H1 (cell line): ENCODE data around the gene CFAP61. TPM values are rescaled to one million over a fixed set of nuclear protein-coding genes. Genes with fewer than 3 reads are reported as not detected.

Experiments
- CTCF ChIA-PET: fragments of 300-600 bp; sonication (Branson Sonifier 250); formaldehyde crosslinking; loops from one replicate; lab custom pipeline; 2021; ENCODE audit not compliant: partially characterized antibody; lab: Charles Lee
- POLR2A ChIA-PET: fragments of 300-600 bp; sonication (Branson Sonifier 250); formaldehyde crosslinking; loops from one replicate; lab custom pipeline; 2021; ENCODE audit warnings: inconsistent platforms; ENCODE audit not compliant: partially characterized antibody; lab: Charles Lee
- DNase-seq, 2 experiments: peaks; one replicate each; pipeline versions ENCODE4 v3.0.0 to v3.0.0-alpha.2; 2010 to 2022; ENCODE audit warnings: low spot score in 2 of 2, low read depth in 1 of 2, mixed read lengths in 1 of 2
- FAIRE-seq: peaks from 2 replicates; lab custom pipeline; 2011; peaks lifted over from hg19 to GRCh38; lab: Jason Lieb, UNC
- H2AFZ ChIP-seq: 2 replicates; pipeline ENCODE4 v1.8.1; 2012; ENCODE audit warnings: low read length, inconsistent platforms
- H2AK5ac ChIP-seq: 2 replicates; pipeline ENCODE4 v1.6.1; 2013; ENCODE audit warnings: low read depth, low read length
- H2BK120ac ChIP-seq: replicated peaks from 2 replicates; pipeline ENCODE3; 2013; ENCODE audit warnings: low read depth, low read length, inconsistent platforms
- H2BK12ac ChIP-seq: 2 replicates; pipeline ENCODE4 v1.6.1; 2013; ENCODE audit warnings: low read depth, low read length
- H2BK15ac ChIP-seq: 2 replicates; pipeline ENCODE4 v1.6.1; 2013; ENCODE audit warnings: low read length
- H2BK20ac ChIP-seq: 2 replicates; pipeline ENCODE4 v1.6.1; 2013; ENCODE audit warnings: low read length
- H2BK5ac ChIP-seq: 2 replicates; pipeline ENCODE4 v1.6.1; 2013; ENCODE audit warnings: low read depth, low read length
- H3K14ac ChIP-seq: 2 replicates; pipeline ENCODE4 v1.6.1; 2013; ENCODE audit warnings: inconsistent platforms; ENCODE audit not compliant: insufficient read length
- H3K18ac ChIP-seq: 2 replicates; pipeline ENCODE4 v1.6.1; 2013; ENCODE audit warnings: low read length; ENCODE audit errors: extremely low read depth
- H3K23ac ChIP-seq: 2 replicates; pipeline ENCODE4 v1.6.1; 2013; ENCODE audit warnings: inconsistent platforms; ENCODE audit not compliant: insufficient read length
- H3K23me2 ChIP-seq: 2 replicates; pipeline ENCODE4 v1.6.1; 2013; ENCODE audit warnings: low read depth, low read length
- H3K27ac ChIP-seq: 2 replicates; pipeline ENCODE4 v1.6.1; 2011; ENCODE audit warnings: low read depth, low read length, inconsistent platforms
- H3K27me3 ChIP-seq, 4 experiments: replicated peaks in 1 of 4; 1 replicate in 1 of 4; 2 replicates in 3 of 4; pipeline versions ENCODE4 v1.6.1 to v1.8.1; 2011 to 2013; ENCODE audit warnings: low read length in 3 of 4, mild to moderate bottlenecking in 3 of 4, inconsistent platforms in 2 of 4, mixed read lengths in 2 of 4, moderate library complexity in 1 of 4; ENCODE audit not compliant: control insufficient read depth in 3 of 4, insufficient read depth in 3 of 4; ENCODE audit errors: extremely low read depth in 1 of 4
- H3K36me3 ChIP-seq, 4 experiments: 2 replicates each; pipeline versions ENCODE4 v1.6.1 to v1.8.1; 2011 to 2013; ENCODE audit warnings: mild to moderate bottlenecking in 4 of 4, low read length in 3 of 4, moderate library complexity in 2 of 4, control low read depth in 1 of 4, inconsistent platforms in 1 of 4; ENCODE audit not compliant: insufficient read depth in 4 of 4, control insufficient read depth in 2 of 4
- H3K4ac ChIP-seq: replicated peaks from 2 replicates; pipeline ENCODE3; 2013; ENCODE audit warnings: low read length, low read depth, mixed read lengths, inconsistent platforms; ENCODE audit not compliant: insufficient read length
- H3K4me1 ChIP-seq, 4 experiments: replicated peaks in 1 of 4; 1 replicate in 1 of 4; 2 replicates in 3 of 4; pipeline versions ENCODE4 v1.6.1 to v1.8.1; 2011 to 2013; ENCODE audit warnings: low read length in 3 of 4, inconsistent platforms in 2 of 4, mixed read lengths in 1 of 4; ENCODE audit not compliant: insufficient read depth in 4 of 4, control insufficient read depth in 3 of 4
- H3K4me2 ChIP-seq, 2 experiments: 2 replicates each; pipeline versions ENCODE4 v1.6.1 to v1.8.1; 2011 to 2013; ENCODE audit warnings: low read depth in 2 of 2, low read length in 2 of 2, control low read depth in 1 of 2, inconsistent platforms in 1 of 2, mild to moderate bottlenecking in 1 of 2; ENCODE audit not compliant: insufficient read depth in 1 of 2
- H3K4me3 ChIP-seq, 4 experiments: fragments of 200-600, 300-600 bp in 1 of 4; sonication (generic), shearing (Covaris generic), sonication (Bioruptor Twin) in 1 of 4; 2 replicates each; pipeline versions ENCODE4 v1.5.1 to v1.8.1; 2011 to 2016; ENCODE audit warnings: low read length in 4 of 4, low read depth in 3 of 4, control low read depth in 2 of 4, inconsistent platforms in 2 of 4, mild to moderate bottlenecking in 2 of 4, mixed read lengths in 1 of 4, moderate library complexity in 1 of 4; ENCODE audit not compliant: insufficient read depth in 2 of 4; ENCODE audit errors: extremely low read depth in 1 of 4
- H3K56ac ChIP-seq: replicated peaks from 2 replicates; pipeline ENCODE3; 2013; ENCODE audit warnings: low read depth, mild to moderate bottlenecking, mixed read lengths, low read length, inconsistent platforms; ENCODE audit not compliant: insufficient read length
- H3K79me1 ChIP-seq: 2 replicates; pipeline ENCODE4 v1.6.1; 2013; ENCODE audit warnings: low read depth, low read length, control low read depth
- H3K79me2 ChIP-seq, 2 experiments: 2 replicates each; pipeline versions ENCODE4 v1.6.1 to v1.8.1; 2012 to 2013; ENCODE audit warnings: low read length in 2 of 2, mild to moderate bottlenecking in 2 of 2, inconsistent platforms in 1 of 2; ENCODE audit not compliant: insufficient read depth in 2 of 2, control insufficient read depth in 1 of 2
- H3K9ac ChIP-seq, 4 experiments: replicated peaks in 1 of 4; 1 replicate in 1 of 4; 2 replicates in 3 of 4; pipeline versions ENCODE4 v1.6.1 to v1.8.1; 2011 to 2013; ENCODE audit warnings: low read depth in 3 of 4, low read length in 3 of 4, control low read depth in 2 of 4, mild to moderate bottlenecking in 2 of 4, moderate library complexity in 2 of 4, inconsistent platforms in 1 of 4; ENCODE audit errors: extremely low read depth in 1 of 4
- H3K9me3 ChIP-seq, 2 experiments: 2 replicates each; pipeline versions ENCODE4 v1.6.1 to v1.8.1; 2012 to 2013; ENCODE audit warnings: mild to moderate bottlenecking in 2 of 2, moderate library complexity in 2 of 2, control low read depth in 1 of 2, inconsistent platforms in 1 of 2, low read depth in 1 of 2, low read length in 1 of 2, mixed read lengths in 1 of 2; ENCODE audit not compliant: insufficient read depth in 2 of 2
- H4K20me1 ChIP-seq, 2 experiments: replicated peaks in 1 of 2; 2 replicates each; pipeline versions ENCODE3 to v1.8.1; 2011 to 2013; ENCODE audit warnings: inconsistent platforms in 2 of 2, low read length in 2 of 2, mild to moderate bottlenecking in 1 of 2; ENCODE audit not compliant: insufficient read depth in 2 of 2, control insufficient read depth in 1 of 2
- H4K5ac ChIP-seq: 2 replicates; pipeline ENCODE4 v1.6.1; 2013; ENCODE audit warnings: low read length, low read depth, mixed read lengths, inconsistent platforms; ENCODE audit not compliant: insufficient read length
- H4K8ac ChIP-seq: 2 replicates; pipeline ENCODE4 v1.8.0; 2013; ENCODE audit warnings: mild to moderate bottlenecking, moderate library complexity, low read length, inconsistent platforms; ENCODE audit not compliant: insufficient read depth; ENCODE audit errors: extremely low read depth
- H4K91ac ChIP-seq: replicated peaks from 2 replicates; pipeline ENCODE3; 2013; ENCODE audit warnings: low read length, mixed read lengths, inconsistent platforms; ENCODE audit not compliant: insufficient read length
- BRCA1 ChIP-seq: IDR thresholded peaks from 2 replicates; pipeline ENCODE4 v1.6.1; 2012; ENCODE audit warnings: low read depth, low read length, improper control_type of control experiment
- TAF1 ChIP-seq: IDR thresholded peaks from 2 replicates; pipeline ENCODE4 v1.6.1; 2011; ENCODE audit warnings: mild to moderate bottlenecking, low read depth, low read length
- WGBS, 2 experiments: shearing (Covaris generic) in 1 of 2; methylation state at CpG; one replicate each; pipeline versions ENCODE4 v1.1.6 to v1.1.7; 2013 to 2015; ENCODE audit warnings: low lambda C conversion rate in 2 of 2, mixed read lengths in 2 of 2, inconsistent platforms in 1 of 2, low coverage in 1 of 2, missing lambda C conversion rate in 1 of 2; ENCODE audit not compliant: insufficient replicate concordance in 2 of 2, insufficient coverage in 1 of 2, insufficient read length in 1 of 2; ENCODE audit errors: extremely low coverage in 1 of 2, missing lambda C conversion rate in 1 of 2; 5-methylcytosine and 5-hydroxymethylcytosine counted together
- polyA plus RNA-seq, 7 experiments: library from polyadenylated mRNA; depleted of rRNA in 3 of 7; stranded (reverse) in 5 of 7; unstranded in 2 of 7; fragments of >200 nt in 5 of 7; fragments of 200-250 nt in 2 of 7; gene quantifications; 1 replicate in 5 of 7; 2 replicates in 1 of 7; 4 replicates in 1 of 7; pipeline versions ENCODE4 v1.2.1 to v1.2.3, GENCODE V29; 2011 to 2013; ENCODE audit warnings: missing spikeins in 2 of 7, mixed read lengths in 2 of 7
- total RNA-seq: library from RNA; stranded (reverse); fragmentation: NEBNext Ultra II Directional; extraction: Animal tissue kit (Norgen Biotek cat#: 25700); gene quantifications from 2 replicates; pipeline ENCODE4 v1.2.1, GENCODE V29; 2021

Gene CFAP61
- total and polyA plus RNA-seq, 2 of the 8 experiments (the other 6 are each of a cell fraction or from before 2014, with no cell fraction given) = 0.29 to 0.61 TPM

DNA sequence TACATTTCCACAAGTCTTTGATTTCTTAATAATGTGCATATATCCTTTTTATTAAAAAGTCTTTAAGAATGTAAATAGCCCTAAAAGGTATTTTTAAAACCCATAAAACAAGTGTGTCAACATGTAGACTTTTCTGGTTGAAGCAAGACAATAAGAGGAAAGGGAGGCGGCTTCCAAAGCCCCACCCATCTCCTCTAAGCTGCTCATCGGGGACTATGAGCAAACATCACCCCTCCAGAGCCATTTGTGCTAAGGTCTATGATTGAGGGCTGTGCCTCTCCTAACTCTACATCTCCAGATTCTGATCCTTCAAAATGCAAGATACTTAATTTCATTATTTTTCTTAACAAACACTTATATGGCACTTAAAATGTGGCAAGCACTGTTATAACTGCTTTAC, 37.7 kb upstream of the CFAP61 start:
- H3K4me3 ChIP-seq = no peak overlapping the region
- 81% methylated on average over 2 of the region's 2 CpGs; no CpG with 5 or more reads in 1 of the 2 experiments for WGBS, 2 experiments

More for the DNA sequence above, 37.7 kb upstream of the CFAP61 start:
- Histone ChIP-seq H2BK5ac (no peak overlapping the region), H3K9ac (no peak overlapping the region), H2BK20ac (no peak overlapping the region), H4K91ac (no peak overlapping the region), H2AFZ (no peak overlapping the region), H3K18ac (no peak overlapping the region), H2AK5ac (no peak overlapping the region), H3K27me3 (no peaks in the 10 kb centered on the region), H4K5ac (no peak overlapping the region), H2BK120ac (no peak overlapping the region), H3K56ac (no peak overlapping the region), H4K20me1 (peaks cover 0 to 3% of the 10 kb centered on the region in 2 experiments), H3K36me3 (no peaks in the 10 kb centered on the region), H3K4me2 (no peak overlapping the region), H3K23ac (no peak overlapping the region), H3K23me2 (no peaks in the 10 kb centered on the region; the same call in 1 of the 2 replicates), H3K9me3 (no peaks in the 10 kb centered on the region), H3K4ac (no peak overlapping the region), H3K79me2 (peaks cover 13 to 23% of the 10 kb centered on the region in 2 experiments), H3K79me1 (peaks cover 15% of the 10 kb centered on the region), H3K4me1 (peaks cover 0 to 7% (median 2%) of the 10 kb centered on the region in 4 experiments; a peak in 4 of 7 replicates), H2BK12ac (no peak overlapping the region), H2BK15ac (no peak overlapping the region), H3K14ac (no peak overlapping the region), H4K8ac (no peak overlapping the region), H3K27ac (no peak overlapping the region)
- POLR2A ChIA-PET = interaction anchor here (1.1 kb wide), 1 partner anchor 35 kb away, joined by 3 read pairs; no protein-coding TSS in a partner anchor
- FAIRE-seq = no peak
- TF ChIP-seq BRCA1 (no peak), TAF1 (no peak)
- CTCF ChIA-PET = interaction anchor here (1.1 to 1.7 kb wide), 3 partner anchors 39 to 223 kb away, joined by 3 to 4 read pairs (median 3); no protein-coding TSS in a partner anchor
- DNase-seq = no peak
